ENCODE measurements around the gene GLRX.
"Not testable (repeated sequence)": the region's sequence is repeated elsewhere in the genome, so short reads cannot be mapped to it uniquely, and the experiment has no call there.

The GLRX gene

DNA sequence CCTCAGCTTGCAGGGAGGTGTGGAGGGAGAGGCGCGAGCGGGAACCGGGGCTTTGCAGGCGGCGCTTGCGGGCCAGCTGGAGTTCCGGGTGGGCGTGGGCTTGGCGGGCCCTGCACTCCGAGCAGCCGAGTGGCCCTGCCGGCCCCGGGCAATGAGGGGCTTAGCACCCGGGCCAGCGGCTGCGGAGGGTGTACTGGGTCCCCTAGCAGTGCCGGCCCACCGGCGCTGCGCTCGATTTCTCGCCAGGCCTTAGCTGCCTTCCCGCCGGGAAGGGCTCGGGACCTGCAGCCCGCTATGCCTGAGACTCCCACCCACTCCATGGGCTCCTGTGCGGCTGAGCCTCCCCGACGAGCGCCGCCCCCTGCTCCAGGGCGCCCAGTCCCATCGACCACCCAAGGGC, 28.6 kb upstream of the GLRX start:
- not testable (repeated sequence) for DNase-seq

DNA sequence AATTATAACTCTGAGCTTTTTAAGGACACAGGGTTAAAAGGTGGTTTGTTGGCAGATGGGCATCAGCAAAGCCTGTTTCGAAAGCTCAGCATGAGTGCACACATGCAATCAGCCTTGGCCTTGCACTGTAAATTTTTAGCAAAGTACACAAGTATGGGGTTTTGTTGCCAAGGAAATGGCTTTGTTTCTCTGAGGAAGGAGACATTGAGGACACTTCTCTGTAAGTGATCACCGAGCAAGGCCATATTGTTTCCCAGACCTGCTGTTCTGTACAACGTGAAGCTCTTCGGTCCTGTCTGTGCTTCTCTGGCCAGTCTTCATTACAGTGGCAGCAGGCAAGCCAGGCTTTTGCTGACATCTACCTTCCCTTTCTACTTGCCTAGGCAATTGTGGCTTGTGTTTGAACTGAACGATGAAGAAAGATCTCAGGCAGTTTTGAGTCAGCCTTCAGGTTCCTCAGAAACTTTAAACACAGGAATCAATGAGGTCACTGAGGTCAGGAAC, 27.9 kb upstream of the GLRX start:
- no peak for DNase-seq

DNA sequence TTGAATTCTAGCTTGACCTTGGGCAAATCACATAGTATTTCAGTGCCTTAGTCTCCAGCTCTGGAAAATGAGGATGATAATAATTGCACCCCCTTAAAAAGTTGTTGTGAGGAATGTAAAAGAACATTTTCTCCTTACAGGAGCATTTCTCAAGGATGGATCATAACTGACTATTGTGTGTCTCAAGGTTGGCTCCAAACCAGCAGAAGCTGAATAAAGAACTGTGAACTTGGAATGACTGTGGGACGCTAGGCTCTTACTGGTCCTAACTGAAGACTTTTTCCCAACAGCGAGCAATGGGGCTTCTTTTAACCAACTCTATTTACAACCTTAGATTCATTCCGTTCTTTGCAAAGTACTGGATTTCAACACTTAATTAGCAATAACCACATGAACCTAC, 26.2 kb upstream of the GLRX start:
- DNase-seq: no peak

DNA sequence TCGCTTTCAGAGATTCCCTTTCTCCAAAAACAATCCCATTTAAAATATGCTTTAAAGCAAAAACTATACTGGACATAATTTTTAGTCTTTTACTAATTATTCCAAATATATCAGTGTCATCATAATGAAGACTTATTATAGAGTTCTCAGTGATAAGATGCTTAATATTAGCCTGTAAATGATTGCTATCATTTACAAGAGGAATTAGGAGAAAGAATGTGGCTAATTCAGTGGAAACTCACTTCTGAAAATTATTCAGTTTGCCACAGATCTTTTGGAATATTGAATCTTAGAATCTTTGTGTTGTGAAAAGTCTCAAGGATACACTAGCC, 24.7 kb upstream of the GLRX start:
- no peak for DNase-seq

DNA sequence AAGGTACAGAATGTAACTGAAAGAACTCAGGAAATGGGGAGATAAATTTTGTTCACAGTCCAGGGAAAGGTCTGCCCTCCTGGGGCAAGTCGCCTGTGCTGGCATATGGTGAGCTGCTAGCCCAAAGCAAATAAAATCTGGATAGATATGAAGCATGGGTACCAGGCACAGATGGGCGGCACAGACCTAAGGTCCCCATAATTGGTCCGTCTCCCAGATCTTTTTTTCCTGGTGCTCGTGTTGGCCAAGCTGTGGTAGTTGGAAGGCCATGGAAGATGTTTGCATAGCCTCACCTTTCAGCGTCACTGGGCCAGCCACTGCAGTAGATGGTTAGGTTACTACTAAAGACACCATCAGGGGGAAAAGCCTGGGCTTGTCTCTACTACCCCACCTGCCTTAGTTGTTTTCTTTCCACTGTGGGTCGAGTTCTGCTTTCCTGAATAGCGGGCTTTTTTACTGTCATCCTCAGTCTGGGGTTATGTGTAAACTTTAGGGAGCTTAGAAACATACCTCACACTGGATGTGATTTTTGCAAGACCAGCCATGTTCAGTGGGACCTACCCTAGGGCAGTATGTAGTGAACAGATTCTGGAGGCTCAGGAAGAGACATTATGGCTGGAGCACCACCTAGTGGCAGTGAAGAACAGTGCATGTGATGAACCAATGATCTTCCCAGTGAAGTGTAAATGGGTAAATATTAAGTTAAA, 24.2 kb upstream of the GLRX start:
- peak; percentile 68 for DNase-seq

DNA sequence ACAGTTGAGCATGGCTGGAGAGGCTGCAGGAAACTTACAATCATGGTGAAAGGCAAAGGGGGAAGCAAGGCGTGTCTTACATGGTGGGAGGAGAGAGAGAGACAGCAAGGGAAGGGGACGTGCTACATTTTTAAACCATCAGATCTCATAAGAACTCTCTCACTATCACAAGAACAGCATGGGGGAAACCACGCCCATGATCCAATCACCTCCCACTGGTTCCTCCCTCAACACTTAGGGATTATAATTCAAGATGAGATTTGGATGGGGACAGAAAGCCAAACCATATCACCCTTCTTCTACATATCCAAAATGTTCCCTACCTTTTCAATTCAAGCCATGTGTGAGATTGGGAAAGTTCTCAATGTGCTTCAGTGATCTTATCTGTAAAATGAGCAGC, 22.9 kb upstream of the GLRX start:
- DNase-seq: no peak

DNA sequence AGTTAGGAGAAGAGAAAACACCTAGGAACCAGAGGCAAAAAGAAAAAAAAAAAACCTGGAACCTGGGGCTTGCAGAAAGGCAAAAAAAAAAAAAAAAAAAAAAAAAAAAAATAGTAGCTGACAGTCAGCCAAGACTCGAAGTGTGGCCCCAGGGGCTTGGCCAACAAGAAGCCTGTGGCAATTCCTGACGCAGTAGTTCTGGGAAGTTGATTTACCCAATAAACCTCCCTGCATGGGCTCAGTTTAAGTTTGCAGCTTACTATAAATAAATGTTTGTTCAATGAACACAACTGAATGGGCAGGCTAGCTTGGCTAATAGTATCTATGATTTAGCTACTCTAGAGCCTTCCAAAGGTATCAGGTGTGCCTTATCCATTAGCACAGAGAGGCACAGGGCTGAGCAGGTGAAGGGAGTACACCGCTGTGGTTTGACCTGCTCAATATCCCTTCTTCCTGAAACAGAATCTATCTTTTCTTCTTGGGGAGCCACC, 21.3 kb upstream of the GLRX start:
- no peak for DNase-seq

DNA sequence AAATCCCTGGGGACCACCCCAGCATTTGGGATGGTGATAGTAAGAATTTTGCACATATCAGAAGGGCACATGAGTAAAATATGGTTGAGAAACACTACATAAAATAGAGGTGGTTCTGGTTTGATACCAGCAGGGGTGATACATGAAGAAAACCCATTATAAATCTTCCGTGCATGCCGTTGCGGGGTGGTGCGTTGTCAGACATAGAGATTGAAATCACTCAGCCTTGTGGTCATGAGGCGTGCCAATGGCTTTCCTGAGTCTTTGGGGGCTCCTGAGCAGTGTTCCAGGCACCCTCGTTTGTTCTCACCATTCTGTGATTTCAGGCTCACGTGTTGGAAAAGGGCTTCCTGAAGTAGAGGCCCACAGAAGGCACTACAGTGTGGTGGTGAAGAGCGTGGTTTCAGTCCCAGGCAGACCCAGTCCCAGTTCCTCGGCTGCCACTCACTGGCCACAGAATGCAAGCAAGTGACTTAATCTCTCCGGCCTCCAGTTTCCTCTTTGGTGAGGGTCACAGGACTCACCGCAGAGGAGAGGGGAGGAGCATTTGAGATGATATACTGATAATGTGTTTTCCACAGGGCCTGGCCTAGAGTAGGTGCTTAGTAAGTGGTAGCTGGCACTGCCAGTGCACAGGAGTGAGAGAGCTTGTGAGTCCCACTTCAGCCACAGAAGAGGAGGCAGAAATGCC, 20.5 kb upstream of the GLRX start:
- DNase-seq: peak; percentile 31

DNA sequence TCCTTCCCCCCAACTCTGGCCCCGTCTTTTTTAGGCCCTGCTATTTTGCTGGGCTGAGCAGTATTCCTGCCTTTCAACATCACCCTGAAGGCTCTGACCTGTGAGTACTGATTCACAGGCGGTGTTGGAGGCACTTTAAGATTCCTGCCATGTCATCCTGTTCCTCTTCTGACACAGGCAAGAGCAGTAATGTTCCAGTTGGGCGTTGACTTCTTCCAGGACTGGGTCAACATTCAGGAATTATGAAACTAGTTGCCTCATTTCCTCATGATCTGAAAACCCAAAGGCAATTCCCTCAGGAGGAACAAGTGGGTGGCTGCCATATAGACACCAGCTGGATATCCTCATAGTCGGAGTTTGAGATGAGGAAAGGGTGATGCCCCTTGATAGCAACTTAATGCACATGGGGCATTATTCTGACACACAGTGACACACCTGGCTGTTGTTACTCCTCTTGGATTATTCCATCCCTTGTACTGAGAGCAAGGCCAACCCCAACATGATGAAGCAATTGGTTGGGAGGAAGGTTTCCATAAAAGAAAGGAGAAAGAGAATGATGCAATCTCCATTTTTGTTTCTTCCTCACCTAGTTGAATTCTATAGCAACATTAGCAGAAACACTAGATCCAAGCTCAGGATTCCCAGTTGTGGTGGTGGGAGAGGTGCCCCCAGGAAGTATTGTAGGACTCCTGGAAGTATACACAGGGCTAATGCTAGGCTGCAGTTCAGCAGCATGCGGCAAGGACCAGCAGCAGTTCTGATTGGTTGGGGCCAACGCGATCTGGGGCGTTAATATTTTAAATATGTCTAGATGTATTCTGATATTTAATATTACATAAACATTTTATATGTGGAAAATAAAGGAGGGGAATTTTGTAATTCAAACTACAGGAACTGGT, 19.6 kb upstream of the GLRX start:
- DNase-seq: no peak

DNA sequence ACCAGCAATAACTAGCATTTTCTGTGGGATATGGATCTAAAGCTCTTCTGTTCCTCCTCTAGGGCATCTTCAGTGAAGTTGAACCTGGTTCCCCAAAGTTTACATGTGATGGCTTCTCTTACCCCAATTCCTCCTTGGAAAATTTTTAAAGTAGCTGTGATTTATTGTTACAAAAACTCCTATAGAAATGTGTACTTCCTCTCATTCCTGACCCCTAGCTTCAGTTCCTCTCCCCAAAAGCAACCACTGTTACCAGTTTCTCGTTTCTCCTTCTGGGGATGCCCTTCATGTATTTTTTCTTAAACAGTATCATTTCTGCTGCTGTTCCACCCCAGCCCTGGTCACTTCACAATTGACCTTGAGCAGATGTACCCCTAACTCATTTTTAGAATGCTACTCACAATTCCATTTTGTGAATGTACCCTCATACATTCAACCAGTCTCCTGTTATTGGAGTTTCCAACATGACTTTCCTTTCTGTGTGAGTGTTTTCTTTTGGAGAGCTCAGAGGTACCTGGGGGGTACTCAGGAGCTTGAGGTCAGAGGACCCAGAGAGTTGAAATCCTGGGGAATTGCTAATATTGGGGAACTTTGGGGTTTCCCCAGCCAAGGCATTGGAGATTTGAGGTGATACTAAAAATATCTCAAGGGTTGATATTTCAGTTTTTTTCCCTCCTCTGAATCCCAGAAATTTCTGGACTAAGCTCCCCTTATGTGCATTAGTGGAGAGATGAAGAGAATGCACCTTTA, 18.6 kb upstream of the GLRX start:
- DNase-seq: no peak

DNA sequence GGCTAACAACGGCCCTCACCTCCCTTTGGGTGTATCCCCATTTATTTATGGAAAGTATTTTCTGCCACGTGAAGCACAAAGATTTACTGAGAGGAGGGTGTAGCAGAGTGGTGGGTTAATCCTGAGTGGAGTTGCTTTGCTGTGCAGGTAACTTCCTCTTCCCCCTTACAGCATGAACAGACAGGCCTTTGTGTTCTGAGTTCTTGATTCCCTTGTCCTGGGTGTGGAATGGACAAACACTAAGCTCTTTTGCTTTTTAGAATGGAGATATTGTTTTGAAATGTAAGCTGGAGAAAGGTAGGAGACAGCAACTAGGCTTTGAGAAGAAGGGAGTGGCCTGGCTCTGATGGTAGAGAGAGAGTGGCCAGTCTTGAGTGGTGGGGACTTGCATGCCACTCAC, 17.1 kb upstream of the GLRX start:
- no peak for DNase-seq

DNA sequence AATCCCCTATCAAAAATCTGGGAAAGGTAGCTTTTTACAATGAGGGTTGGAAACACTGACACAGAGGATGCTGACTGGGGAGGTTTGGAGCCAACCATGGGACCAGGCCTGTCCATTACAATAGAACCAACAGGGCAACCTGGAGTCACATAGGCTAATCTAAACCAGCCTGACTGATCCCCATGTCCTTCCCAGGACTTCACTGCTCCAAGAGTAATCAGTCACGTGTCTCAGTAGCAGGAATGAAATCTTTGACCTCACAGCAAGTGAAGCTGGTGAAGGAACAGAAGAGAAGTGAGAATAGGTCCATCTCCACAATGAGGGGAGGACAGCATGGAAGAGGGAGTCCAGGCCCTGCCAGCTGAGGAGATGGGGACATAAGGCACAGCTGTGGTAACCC, 16.0 kb upstream of the GLRX start:
- no peak for DNase-seq

DNA sequence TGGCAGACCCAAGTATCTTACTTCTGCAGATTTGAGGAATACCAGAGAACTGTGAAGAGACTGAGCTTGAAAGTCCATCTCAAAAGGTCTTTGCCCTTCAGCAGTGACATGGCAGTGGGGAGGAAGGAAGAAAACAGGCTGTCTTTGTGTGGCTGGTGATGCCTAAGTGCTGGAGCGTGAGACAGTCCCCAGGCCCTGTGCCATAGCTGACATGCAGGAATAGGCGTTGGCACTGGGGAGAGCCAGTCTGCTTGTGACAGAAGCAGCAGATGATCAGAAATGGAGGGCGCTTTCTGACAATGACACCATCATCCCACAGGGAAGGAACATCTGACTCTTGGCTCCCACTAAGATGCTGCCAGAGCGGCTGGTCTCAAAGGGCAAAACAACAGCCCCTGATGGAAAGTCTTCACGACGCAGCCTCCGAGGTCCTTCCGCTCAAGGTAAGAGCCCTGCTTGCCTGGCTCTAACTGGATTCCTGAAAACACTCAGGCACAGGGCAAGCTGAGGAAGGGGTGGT, 15.5 kb upstream of the GLRX start:
- no peak for DNase-seq

DNA sequence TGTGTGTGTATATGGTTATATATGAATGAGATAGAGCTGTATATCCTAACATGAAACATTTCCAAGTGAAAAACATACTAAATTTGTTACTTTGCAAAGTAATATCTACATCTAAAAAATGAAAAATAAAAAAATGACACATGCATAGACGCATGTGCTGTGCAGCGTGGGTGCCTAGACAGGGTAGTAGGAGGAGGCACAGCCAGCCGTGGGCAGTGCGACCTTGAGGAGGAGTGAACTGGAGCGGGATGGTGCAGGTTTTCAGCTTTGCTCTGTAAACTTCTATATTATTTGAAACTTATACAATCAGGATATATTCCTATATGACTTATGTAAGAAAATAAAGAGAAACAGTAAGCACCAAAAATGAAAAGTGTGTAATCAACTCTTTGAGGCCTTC, 15.0 kb upstream of the GLRX start:
- no peak for DNase-seq

DNA sequence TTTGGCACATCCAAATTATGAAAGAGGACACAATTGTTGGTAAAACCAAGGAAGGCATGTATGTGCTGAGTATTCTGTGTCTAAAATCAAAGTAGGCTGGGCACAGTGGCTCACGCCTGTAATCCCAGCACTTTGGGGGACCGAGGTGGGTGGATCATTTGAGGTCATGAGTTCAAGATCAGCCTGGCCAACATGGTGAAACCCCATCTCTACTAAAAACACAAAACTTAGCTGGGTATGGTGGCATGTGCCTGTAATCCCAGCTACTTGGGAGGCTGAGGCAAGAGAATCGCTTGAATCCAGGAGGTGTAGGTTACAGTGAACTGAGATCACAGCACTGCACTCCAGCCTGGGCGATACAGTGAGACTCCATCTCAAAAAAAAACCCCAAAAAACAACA, 14.4 kb upstream of the GLRX start:
- DNase-seq: not testable (repeated sequence)

DNA sequence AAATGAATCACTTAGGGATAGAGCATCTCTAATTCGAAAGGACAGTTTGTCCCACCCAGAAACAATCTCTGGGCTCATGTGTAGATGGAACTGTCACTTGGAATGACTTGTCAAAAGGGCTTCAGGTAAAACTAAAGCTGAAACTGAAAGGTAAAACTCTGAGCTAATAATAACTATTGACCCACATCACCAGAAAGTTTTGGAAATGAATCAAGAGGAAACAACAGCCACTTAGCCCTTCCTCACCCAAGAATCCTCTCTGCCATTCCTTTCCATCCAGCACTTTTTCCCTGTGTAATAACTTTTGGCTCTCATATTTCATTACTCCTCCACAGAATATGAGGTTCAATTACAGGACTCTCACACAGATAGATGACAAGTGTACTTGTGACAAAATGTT, 14.0 kb upstream of the GLRX start:
- no peak for DNase-seq

DNA sequence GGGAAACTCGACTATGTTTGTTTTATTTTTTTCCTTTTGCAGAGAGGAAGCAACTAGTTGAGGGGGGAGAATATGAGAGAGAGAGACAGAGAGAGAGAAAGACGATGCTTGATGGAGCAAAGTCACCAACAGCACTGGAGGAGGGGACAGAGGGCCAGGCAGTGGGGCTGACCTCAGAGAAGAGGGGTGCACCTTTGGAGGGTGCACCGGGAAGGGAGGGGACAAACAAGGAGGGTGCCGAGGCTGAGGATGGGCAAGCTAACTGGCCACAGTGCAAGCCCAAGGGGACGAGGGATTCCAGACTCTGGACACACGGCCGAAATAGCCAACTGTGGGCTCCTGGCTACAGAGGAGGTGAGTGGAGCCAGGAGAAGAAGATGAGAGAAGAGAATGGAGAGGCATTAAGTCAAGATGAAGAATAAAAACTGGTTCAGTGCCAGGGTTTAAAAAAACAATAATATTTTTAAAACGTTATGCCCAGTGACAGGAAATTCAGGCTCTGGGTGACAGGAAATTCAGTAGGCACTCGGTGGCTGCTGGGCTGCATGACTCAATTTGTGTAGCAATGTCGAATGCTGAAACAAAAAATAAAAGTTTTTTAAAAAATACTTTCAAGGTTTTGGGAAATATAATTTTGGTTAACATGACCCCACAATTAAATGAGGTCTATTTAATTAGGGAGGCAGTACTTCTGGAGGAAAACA, 13.3 kb upstream of the GLRX start:
- DNase-seq: no peak

DNA sequence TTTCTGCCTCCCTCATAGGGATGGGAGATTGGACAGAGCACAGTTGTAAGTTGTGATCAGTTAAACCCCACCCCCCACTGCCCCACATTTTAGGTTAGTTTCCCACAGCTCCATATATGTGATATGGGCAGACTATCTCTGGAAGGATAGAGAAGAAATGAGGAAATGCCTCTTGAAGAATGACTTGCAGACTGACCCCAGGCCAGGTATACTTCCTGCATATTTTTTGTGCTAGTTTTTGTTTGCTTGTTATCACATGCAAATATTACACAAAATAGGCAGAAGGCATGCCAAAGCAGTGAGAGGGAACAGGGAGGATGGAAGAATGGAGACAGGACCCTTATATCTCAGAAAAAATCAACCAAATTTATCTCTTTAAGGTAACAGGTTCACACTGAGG, 10.1 kb upstream of the GLRX start:
- DNase-seq: no peak

DNA sequence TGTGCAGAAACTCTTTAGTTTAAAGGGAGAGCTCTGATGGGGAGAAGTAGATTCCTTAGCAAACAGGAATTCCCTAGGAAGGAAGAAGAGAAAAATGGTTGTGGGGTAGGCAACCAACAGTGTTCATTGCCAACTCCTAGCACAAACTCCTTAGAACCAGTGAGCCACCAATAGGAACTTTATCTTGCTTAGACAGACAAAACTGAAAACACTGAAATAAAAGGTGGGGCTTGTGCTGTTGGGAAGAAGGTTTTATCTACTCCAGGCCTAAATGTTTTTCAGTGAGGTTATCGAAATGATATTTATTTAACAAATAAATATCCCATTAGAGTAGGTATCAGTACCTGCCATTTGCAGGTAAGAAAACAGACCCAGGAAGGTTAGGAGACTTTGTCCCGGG, 7.7 kb upstream of the GLRX start:
- no peak for DNase-seq

DNA sequence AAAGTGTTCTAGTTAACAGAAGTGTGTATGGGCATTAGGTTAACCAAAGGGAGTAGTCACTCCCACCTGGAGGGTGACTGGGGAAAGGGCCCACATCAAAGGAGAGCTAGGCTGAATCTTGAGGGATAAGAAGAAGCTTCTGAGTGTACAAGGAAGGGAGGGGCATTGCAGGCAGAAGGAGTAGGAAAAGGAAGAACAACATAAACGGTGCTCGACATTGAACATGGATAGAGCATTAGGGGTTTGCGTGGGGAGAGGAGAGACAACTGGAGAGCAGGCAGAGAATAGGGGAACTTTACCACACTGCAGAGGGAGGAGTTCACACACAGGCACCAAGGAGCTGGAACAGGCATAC, 5.3 kb upstream of the GLRX start:
- no peak for DNase-seq

DNA sequence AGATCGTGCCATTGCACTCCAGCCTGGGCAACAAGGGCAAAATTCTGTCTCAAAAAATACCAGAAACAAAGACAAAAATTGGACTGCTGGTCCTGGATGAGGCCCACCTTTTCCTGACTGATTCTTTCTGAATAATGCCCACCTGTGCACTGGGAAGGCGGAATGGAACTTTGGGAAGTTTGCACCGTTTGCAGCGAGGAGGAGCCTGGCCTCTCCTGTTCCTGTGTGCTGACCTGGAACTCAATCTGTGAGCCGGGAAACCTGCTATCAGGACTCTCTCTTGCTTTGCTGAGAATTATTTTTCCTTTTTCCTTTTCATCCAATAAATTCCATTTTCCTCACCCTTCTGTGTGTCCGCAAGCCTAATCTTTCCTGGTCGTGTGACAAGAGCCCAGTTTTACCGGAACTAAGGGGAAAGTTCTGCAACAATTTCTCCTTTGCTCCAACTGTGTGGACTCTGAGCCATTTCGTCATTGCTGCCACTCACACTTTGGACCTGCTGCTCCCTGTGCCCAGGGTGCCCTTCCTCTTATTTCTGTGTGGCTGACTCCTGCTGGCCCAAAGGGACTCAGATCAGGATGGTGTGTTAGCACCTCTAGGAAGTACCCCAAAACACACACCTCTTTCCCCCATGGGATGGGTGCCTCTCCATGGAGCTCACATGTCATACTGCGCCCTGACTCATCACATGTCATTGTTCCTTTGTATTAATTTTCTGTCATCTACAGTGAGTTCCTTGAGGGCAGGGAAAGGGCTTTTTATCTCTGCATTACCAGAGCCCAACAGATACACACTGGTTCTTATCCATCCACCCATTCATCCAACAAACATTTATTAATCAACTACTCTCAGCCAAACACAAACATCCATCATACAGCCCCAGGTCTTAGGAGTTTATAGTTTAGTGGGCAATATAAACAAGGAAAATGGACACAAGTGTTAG, 4.7 kb upstream of the GLRX start:
- no peak for DNase-seq
